ENCODE measurements around the gene SPATA13. TPM values are rescaled to one million over a fixed set of nuclear protein-coding genes. Genes with fewer than 3 reads are reported as not detected.

SPATA13 gene
- total RNA-seq, 4 donors from 2014 or later: 8.1 to 17.0 (median 10.7) TPM

DNA sequence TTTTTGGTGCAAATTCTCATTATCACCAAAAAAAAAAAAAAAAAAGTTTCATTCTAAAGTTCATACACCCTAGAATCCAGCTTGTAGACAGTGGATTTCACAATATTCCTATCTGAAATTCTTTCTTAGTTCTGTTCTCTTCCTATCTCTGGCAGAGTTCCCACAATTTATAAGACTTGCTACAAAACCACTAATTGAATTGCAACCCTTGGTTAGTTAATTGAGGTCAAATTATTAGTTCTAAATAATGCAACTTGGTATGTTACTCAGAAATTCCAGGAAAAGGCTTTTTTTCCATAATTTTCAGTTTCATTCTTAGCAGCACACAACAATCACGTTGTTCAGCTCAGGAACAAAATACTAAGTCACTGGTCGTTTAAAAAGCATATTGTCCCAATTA, 58.5 kb downstream of the SPATA13 start:
- TF ChIP-seq, protein P1, sequence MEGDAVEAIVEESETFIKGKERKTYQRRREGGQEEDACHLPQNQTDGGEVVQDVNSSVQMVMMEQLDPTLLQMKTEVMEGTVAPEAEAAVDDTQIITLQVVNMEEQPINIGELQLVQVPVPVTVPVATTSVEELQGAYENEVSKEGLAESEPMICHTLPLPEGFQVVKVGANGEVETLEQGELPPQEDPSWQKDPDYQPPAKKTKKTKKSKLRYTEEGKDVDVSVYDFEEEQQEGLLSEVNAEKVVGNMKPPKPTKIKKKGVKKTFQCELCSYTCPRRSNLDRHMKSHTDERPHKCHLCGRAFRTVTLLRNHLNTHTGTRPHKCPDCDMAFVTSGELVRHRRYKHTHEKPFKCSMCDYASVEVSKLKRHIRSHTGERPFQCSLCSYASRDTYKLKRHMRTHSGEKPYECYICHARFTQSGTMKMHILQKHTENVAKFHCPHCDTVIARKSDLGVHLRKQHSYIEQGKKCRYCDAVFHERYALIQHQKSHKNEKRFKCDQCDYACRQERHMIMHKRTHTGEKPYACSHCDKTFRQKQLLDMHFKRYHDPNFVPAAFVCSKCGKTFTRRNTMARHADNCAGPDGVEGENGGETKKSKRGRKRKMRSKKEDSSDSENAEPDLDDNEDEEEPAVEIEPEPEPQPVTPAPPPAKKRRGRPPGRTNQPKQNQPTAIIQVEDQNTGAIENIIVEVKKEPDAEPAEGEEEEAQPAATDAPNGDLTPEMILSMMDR (IDR thresholded peaks at IDR 0.05; ENCODE audit: low read depth): no peak

DNA sequence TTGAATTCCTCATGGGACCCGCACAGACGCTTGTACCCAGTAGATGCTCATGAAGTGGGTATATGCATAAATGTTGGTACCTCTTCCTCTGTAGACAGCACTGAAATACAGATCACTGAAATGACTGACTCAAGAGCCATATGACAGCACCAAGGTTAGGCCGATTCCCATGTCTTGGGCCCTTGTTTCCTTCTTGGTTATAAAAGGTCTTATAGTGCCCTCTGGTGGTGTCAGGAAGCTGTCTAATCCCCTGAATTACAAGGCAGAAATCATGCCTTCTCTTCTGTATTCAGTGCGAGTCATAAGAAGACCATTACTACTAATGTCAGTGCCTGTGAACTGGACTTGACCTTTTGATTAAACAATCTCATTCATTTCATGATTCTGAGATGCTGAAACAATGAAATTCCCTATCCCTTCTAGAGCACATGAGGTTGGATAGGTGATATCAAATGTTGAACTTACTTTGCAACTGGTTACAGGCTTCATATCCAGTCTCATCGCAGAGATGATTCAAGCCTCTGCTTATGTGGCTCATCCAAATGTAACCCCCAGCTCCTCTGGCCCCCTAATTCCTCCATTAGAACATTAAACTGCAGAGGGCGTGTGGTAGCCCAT, 59.7 kb downstream of the SPATA13 start:
- TF ChIP-seq, protein P1 (IDR thresholded peaks at IDR 0.05; ENCODE audit: low read depth): no peak

DNA sequence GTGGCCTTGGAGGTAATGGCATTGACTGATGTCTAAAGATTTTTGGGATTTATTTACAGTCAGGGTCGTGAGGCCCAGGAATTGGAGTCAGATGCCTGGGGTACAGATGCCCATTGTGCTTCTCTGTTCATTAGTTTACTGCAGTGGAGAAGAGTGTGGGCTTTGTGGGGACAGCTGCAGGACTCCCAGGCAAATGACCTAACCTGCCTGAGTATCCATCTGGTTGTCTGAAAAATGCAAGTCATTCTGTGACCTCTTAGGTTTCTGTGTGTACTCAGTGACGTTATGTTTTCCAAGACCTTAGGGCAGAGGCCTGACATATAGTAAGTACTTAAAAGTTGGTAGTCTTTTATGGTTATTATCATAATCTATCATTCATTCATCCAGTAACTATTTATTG, 60.5 kb downstream of the SPATA13 start:
- TF ChIP-seq, protein P1 (IDR thresholded peaks at IDR 0.05; ENCODE audit: low read depth): no peak

DNA sequence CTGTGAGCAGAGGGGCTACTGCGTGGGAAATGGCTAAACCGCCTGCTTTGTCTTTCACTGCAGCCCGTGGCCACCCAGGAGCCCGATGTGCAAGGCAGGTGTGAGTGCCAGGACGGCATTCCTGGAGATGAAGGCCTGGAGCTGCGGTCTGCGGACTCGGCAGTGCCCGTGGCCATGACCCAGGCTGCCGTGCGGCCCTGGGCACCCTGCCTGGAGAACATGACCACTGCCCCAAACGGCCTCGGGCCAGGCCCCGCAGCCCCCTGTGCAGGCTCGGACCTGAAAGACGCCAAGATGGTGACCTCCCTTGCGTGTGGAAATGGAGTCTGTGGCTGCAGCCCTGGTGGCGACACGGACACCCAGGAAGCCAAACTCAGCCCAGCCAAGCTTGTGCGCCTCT, 62.2 kb downstream of the SPATA13 start:
- TF ChIP-seq, protein P1 (IDR thresholded peaks at IDR 0.05; ENCODE audit: low read depth): no peak

DNA sequence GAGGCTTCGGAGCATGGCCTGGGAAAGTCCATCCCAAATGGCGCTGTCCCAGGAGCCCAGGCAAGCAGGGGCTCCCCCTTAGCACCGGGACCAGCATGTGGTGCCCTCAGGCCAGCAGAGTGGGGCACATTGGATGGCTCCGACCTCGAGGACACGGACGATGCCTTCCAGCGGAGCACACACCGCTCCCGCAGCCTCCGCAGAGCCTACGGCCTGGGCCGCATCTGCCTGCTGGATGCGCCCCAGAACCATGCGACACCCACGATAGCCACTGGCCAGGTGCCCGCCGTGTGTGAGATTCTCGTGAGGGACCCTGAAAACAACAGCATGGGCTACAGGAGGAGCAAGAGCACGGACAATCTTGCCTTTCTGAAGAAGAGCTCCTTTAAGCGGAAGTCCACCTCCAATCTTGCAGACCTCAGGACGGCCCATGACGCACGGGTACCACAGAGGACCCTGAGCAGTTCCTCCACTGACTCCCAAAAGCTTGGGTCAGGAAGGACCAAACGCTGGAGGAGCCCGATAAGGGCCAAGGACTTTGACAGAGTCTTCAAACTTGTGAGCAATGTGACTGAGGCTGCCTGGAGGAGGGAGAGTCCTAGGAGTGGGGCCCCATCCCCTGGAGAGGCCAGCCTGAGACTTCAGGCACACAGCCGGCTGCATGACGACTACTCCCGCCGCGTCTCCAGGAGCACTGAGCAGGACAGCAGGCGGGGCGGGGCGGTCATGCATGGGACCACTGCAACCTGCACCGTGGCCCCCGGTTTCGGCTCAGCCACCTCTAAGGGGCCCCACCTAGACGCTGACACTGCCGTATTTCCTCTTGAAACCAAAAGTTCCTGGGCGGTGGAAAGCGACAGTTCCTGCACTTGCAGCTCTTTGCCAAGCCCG, 63.1 kb downstream of the SPATA13 start:
- TF ChIP-seq, protein P1 (IDR thresholded peaks at IDR 0.05; ENCODE audit: low read depth): no peak

DNA sequence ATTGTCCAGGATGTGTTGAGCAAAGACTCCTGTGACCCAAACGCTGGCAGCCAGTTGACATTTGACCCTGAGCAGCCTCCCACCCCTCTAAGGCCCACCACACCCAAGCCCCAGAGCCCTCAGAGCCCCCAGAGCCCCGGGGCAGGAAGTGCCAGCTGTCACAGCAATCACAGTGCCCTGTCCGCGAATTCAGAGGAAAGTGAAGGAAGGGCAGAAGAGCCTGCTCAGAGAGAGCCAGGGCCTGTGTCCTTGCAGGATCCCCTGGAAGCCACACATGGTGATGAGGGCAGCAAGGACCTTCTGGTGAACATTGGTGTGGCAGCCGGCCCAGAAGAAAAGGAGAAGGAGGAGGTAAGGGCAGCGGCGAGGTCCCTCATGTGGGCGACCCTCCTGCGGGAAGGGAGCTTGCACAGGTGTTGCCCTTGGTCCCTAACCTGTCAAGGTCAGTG, 63.7 kb downstream of the SPATA13 start:
- TF ChIP-seq, protein P1 (IDR thresholded peaks at IDR 0.05; ENCODE audit: low read depth): no peak

DNA sequence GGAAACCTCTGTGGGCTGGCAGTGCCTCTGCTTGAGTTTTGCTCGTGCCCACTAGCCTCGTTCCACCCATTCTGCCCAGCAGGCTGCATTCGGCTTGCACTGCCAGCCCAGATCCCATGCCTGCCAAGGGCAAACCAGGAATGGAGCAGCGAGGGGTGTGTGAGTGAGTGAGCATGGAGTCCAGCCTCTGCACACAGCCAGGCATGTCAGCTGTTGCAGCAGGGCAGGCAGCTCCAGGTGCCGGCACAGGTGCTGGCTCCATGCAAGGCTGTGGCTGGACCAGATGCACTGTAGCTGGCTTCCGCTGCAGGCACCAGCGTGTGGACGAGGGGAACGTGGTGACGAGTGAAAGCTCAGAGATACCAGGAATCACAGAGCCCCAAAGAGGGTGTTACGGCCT, 64.5 kb downstream of the SPATA13 start:
- TF ChIP-seq, protein P1 (IDR thresholded peaks at IDR 0.05; ENCODE audit: low read depth): no peak
